ENCODE data around the gene PIP5K1B.
"Not testable (repeated sequence)": the region's sequence is repeated elsewhere in the genome, so short reads cannot be mapped to it uniquely, and the experiment has no call there.

PIP5K1B gene, protein sequence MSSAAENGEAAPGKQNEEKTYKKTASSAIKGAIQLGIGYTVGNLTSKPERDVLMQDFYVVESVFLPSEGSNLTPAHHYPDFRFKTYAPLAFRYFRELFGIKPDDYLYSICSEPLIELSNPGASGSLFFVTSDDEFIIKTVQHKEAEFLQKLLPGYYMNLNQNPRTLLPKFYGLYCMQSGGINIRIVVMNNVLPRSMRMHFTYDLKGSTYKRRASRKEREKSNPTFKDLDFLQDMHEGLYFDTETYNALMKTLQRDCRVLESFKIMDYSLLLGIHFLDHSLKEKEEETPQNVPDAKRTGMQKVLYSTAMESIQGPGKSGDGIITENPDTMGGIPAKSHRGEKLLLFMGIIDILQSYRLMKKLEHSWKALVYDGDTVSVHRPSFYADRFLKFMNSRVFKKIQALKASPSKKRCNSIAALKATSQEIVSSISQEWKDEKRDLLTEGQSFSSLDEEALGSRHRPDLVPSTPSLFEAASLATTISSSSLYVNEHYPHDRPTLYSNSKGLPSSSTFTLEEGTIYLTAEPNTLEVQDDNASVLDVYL

GRCh38 chr9:68704814-68705530, at the start of gene PIP5K1B:
Gene PIP5K1B, plus strand, starts transcription at chr9:68705240. Its CDS starts 117,375 bp downstream, at chr9:68822615.
- DNase-seq, result peak; percentile 77

DNA sequence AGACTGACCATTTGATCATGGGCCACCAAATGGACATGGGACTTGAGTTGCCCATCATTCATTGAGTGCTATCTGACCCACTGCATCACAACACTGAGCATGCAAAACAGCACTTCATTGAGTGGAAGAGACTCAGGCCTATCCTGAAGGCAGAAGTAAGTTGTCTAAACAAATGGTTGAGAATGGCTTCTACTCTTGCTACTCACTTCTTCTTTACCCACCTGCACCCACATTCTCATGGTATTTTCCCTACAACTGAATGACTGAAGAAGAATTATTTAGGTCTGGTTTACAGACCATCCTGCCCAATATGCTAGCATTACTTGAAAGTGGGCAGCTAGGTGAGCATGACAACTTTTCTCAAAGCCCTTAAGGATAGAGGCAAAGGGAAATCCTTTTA, 41.0 kb upstream of the PIP5K1B start:
- no peak for DNase-seq

- no peak for DNase-seq
These were observed 36.9 kb upstream of the PIP5K1B start for GRCh38 chr9:68668127-68668526.

DNA sequence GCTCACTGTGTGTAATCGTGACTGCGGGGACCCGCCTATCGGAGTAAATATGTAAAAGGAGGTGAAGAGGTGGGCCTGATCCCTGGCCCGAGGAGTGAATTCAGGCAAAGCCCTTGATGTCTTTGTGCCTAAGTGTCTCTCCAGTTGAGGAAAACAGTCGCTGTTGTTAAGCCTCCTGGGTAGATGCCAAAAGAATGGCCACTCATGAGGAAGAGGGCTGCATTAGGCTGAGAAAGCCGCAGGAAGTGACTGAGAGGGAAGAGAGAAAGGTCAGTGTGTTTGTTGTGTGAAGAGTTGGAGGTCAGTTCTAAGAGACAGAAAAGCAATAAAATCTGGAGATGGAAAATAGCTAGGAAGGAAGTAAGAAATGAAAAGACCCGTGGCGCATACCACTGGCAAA, 35.8 kb upstream of the PIP5K1B start:
- DNase-seq, result no peak

DNA sequence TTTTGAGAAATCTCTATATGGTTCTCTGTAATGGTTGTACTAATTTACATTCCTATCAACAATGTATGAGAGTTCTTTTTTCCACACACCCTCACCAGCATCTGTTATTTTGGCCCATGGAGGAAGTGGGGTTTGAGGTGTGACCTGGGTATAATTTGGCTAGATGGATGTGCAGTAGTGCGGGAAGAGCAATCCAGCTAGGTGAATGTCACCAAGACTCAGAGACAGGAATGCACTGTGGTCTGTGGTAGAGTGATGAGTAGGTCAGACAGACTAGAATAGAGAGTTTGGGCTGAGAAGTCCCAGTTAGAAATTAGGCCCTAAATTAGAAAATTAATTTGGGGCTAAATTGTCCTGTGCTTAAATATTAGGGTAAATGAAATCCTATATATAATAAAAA, 32.8 kb upstream of the PIP5K1B start:
- no peak for DNase-seq

GRCh38 chr9:68672625-68673024, 32.4 kb upstream of the PIP5K1B start:
- DNase-seq, result no peak

DNA sequence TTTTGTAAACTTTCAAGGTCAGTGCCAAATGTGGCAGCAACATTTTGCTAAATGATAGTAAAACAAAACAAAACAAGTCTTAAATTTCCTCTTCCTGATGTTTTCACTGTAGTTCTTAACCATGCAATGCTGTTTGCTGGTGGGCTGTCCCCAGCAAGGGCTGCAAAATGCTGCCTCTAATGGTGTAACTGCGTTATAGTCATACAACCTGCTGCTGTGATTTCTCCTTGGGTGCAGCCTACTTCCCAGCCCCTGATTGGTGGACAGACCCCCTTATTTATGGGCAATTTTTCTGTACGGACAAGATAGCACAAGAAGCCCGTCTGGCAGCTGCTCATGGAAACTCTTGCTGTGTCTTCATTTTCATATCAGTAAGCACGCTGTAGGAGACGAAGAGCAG, 26.6 kb upstream of the PIP5K1B start:
- no peak for DNase-seq

DNA sequence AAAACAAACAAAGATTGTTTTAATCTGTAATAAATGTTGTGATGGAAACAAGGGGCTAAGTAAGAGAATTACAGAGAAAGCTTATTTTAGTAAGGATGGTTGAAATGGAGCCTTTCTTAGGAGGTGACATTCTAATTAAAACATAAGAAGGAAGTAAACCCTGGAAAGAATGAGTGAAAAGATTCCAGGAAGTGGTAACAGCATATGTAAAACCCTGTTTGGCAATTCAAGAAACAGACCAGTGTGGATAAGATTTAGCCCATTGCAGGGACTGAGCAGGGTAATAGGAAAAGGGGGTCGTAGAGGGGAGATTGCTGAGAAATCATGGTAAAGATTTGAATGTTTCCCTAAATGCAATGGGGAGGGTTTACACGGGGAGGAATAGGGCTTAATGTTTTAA, 21.6 kb upstream of the PIP5K1B start:
- DNase-seq, result no peak

DNA sequence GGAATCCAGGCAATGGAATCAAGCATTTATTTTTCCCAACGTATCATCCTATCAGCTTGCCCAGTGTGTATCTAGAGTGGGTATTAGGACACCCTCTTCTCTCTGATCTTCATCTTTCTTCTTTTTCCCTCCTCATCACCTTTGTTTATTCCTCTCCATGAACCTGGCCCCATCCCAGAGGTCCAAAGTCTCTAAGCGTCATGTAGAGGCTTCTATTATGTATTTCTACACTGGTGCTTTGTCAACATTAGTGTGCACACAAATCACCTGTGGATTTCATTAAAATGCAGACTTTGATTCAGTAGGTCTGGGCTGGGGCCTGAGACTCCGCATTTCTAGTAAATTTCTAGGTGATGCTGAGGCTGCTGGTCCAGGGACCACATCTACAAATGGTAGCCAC, 19.8 kb upstream of the PIP5K1B start:
- no peak for DNase-seq

- no peak for DNase-seq
These were observed 19.3 kb upstream of the PIP5K1B start for GRCh38 chr9:68685770-68686169.

GRCh38 chr9:68690088-68690487, 15.0 kb upstream of the PIP5K1B start:
- no peak for DNase-seq

- no peak for DNase-seq
These were observed 12.5 kb upstream of the PIP5K1B start for GRCh38 chr9:68692519-68692918.

DNA sequence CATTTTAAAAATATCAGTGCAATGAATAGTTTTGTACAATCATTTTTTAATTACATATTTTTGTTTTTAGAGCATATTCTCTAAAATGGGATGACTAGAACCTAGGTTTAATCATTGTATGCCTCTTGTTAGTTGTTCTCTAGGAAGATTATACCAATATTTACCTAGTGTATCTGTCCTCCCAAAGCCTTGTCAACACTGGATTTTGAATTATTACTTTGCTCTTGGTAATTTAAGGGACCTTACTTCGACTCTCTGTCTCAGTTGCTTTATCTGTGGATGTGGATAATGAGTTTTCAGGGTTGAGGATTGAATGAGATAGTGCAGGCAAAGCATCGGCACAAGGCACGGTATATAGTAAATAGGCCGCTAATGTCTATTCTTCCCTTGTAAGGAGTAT, 10.9 kb upstream of the PIP5K1B start:
- DNase-seq, result no peak

GRCh38 chr9:68697851-68698250, 7.2 kb upstream of the PIP5K1B start:
- DNase-seq, result no peak

GRCh38 chr9:68698943-68699509, 6.0 kb upstream of the PIP5K1B start:
- no peak for DNase-seq

- DNase-seq, result not testable (repeated sequence)
These were observed 5.4 kb upstream of the PIP5K1B start for GRCh38 chr9:68699625-68700024.

- no peak for DNase-seq
These were observed 2.5 kb upstream of the PIP5K1B start for GRCh38 chr9:68702493-68702892.

- DNase-seq, result no peak
These were observed 1.4 kb upstream of the PIP5K1B start for GRCh38 chr9:68703672-68704071.

DNA sequence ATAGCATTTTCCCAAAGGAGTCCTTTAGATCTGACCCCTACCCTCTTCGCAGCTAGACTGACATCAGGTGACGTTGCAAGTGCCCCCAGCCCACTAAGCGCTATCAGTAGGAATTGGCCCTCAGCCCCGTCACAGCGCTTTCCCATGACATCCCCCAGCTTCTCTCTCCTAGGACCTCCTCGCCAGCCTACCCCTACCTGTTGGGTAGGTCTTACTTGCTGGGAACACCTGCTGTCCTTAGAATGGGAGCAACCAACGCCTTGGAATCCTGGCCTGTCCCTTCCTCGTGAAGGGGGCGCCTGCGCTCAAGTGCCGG, 584 bp upstream of the PIP5K1B start:
- no peak for DNase-seq

GRCh38 chr9:68705531-68706362, 707 bp downstream of the PIP5K1B start:
- DNase-seq, result peak; percentile 25

DNA sequence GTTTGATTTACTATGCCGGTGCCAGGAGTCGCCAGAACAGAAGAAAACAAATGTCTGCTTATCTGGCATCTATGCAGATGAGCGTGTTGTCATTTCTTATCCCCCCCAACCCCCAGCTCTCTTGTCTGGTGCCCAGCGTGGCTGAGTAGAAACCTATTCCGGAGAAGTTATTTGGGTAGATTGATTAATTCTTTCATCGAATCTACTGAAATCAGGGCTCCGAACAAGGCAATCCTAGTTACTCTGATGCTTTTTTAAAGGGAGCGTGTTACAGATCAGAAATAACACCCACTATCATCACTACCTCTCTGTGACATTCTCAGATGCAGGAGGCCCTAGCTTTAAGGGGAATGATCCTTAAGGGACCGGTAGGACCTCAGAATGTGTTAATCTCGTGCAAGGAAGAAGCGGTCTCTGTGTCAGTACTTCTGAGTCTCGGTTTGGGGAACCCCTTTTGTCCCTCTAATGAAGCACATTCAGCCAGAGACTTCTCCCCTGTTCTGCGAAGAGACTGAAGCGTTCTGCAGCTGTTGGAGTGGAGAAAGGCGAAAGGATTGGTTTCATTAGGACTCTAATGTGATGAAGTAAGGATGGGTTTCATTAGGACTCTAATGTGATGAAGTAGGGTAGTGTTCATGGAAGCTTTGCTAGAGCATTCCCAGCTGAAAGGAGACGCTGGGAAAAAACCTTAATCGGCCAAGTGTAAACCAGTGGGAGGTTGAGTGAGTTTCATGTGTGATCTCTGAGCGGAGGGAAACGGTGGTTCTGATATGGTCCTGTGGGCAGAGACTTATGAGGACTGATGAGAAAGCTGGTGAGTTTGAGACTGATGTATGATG, 1.5 kb downstream of the PIP5K1B start:
- no peak for DNase-seq

Measured in right hindlimb (tissue), 1 donor.